Right atrium auricular region (tissue), 2 donors: ENCODE results near the gene SERINC5. TPM values are rescaled to one million over a fixed set of nuclear protein-coding genes. Genes with fewer than 3 reads are reported as not detected.

Source experiments
- DNase-seq: peaks from one replicate; pipeline ENCODE4 v3.0.0-alpha.2; 2019; ENCODE audit warnings: low spot score
- H3K27ac ChIP-seq, 2 donors: fragments of 200-600 bp; sonication (generic); 1 replicate in 1 of 2; 2 replicates in 1 of 2; pipeline ENCODE4 v1.5.1; 2016 to 2019
- H3K27me3 ChIP-seq, 2 donors: fragments of 200-600 bp; sonication (generic); one replicate each; pipeline versions ENCODE4 v1.5.1 to v1.6.0; 2017 to 2019
- H3K36me3 ChIP-seq: fragments of 200-600 bp; sonication (generic); one replicate; pipeline ENCODE4 v1.5.1; 2016
- H3K4me1 ChIP-seq, 2 donors: fragments of 200-600 bp; sonication (generic); one replicate each; pipeline versions ENCODE4 v1.5.1 to v1.6.0; 2017 to 2019
- H3K4me3 ChIP-seq, 2 donors: fragments of 200-600 bp; sonication (generic); 1 replicate in 1 of 2; 2 replicates in 1 of 2; pipeline ENCODE4 v1.5.1; 2017 to 2019; ENCODE audit warnings: mild to moderate bottlenecking in 1 of 2, moderate library complexity in 1 of 2
- H3K9me3 ChIP-seq, 2 donors: fragments of 200-600 bp; sonication (generic); one replicate each; pipeline ENCODE4 v1.5.1; 2019
- total RNA-seq, 2 donors: library from RNA; depleted of rRNA; stranded (reverse); fragments of >200 nt; gene quantifications; one replicate each; pipeline ENCODE4 v1.1.0, GENCODE V29; 2016
- TF ChIP-seq, protein P1 (sequence below), 2 donors: fragments of 200-600 bp; sonication (generic); IDR thresholded peaks; one replicate each; pipeline ENCODE4 v1.5.1; 2019; ENCODE audit warnings: antibody characterized with exemption in 2 of 2

SERINC5 gene
- total RNA-seq, 2 donors from 2014 or later, result 9.2 to 11.0 TPM

- Histone ChIP-seq H3K27me3 (no peaks in the 10 kb centered on the region), H3K4me3 (no peak overlapping the region), H3K36me3 (no peaks in the 10 kb centered on the region), H3K27ac (no peak overlapping the region), H3K4me1 (no peaks in the 10 kb centered on the region), H3K9me3 (no peaks in the 10 kb centered on the region)
- no peak for DNase-seq
- TF ChIP-seq, protein P1, sequence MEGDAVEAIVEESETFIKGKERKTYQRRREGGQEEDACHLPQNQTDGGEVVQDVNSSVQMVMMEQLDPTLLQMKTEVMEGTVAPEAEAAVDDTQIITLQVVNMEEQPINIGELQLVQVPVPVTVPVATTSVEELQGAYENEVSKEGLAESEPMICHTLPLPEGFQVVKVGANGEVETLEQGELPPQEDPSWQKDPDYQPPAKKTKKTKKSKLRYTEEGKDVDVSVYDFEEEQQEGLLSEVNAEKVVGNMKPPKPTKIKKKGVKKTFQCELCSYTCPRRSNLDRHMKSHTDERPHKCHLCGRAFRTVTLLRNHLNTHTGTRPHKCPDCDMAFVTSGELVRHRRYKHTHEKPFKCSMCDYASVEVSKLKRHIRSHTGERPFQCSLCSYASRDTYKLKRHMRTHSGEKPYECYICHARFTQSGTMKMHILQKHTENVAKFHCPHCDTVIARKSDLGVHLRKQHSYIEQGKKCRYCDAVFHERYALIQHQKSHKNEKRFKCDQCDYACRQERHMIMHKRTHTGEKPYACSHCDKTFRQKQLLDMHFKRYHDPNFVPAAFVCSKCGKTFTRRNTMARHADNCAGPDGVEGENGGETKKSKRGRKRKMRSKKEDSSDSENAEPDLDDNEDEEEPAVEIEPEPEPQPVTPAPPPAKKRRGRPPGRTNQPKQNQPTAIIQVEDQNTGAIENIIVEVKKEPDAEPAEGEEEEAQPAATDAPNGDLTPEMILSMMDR (IDR thresholded peaks at IDR 0.05), result peak in 1 of 2 donors; percentile 15
These were observed 129.8 kb downstream of the SERINC5 start for GRCh38 chr5:80125962-80126480.

DNA sequence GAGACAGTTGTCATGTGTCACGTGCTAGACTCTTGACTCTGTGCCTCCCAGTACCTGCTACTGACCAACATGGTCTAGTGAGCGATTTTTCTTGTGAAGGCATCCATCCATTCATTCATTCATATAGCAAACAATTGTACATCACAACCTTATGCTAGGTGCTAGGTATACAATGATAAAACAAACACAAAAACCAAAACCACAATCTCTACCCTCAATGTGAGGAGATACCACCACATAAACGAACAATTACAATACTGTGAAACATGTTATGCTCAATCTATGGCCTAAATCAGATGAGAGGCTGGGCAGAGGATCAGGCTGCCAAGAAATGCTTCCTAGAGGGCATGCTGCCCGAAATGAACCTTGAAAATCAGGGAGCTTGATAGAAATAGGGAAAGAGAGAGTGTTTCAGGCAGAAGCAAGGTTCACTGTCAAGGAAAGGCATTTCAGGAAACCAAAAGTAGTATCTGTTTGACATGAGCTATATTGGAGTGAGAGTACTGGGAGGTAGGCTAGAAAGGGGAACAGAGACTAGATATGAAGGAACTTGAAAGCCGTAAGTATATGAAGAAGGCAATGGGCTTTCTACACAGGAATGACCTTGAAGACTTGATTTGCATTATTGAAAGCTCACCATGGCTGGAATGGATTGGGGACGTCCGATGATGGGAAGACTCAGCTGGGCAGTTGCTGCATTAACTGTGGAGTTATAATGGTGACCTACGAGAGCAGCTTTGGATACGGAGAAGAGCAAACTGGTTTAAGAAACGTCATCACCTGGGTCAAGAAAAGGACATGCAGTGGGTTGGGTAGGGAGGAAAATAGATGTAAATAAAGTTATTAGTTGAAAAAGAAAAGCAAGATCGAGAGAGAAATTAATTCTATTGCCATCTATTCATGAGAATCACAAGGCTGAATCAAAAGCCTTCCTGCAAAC lies 130.6 kb downstream of the SERINC5 start:
- H3K4me3 ChIP-seq, result no peak overlapping the region
- H3K27ac ChIP-seq, result no peak overlapping the region
- no peaks in the 10 kb centered on the region for H3K27me3 ChIP-seq
- H3K9me3 ChIP-seq, result no peaks in the 10 kb centered on the region
- TF ChIP-seq, protein P1 (IDR thresholded peaks at IDR 0.05), result no peak
- DNase-seq, result no peak
- H3K4me1 ChIP-seq, result no peaks in the 10 kb centered on the region
- H3K36me3 ChIP-seq, result no peaks in the 10 kb centered on the region

DNA sequence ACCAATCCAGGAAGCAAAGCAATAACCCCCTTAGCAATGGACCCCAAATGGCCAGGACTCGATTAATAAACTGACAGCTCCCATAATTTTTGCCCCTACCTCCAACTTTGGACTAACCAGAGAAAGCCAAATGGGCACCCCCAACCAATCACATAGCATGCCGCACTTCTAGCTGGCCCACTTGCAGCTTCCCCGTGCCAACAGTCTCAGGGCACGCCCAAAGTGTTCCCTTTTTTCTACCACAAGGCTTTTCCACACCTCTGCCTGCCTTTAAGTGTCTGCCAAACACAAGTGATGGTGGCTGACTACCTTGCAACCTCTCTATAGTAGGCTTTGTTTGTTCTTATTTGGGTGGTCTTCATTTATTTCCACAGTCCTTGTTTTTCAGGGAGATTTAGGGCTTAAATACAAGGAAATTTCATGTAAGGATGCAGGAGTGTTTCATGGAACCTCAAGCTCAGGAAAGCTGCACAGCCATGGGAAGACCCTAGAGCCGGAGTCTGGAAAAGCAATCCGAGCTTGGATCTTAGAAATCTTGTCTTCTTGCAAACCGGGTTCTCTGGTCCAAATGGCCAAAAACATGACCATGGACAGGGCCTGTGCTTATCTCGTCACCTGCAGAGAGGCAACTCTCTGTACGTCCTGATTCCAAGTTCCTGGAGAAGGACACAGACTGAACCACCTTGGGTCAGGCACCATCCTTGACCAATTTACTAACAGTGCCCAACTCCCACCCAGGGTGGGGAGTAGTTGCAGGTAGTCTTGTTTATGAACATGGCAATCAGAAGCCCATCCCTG lies 131.5 kb downstream of the SERINC5 start:
- no peak for DNase-seq
- H3K4me1 ChIP-seq, result no peaks in the 10 kb centered on the region
- H3K36me3 ChIP-seq, result no peaks in the 10 kb centered on the region

DNA sequence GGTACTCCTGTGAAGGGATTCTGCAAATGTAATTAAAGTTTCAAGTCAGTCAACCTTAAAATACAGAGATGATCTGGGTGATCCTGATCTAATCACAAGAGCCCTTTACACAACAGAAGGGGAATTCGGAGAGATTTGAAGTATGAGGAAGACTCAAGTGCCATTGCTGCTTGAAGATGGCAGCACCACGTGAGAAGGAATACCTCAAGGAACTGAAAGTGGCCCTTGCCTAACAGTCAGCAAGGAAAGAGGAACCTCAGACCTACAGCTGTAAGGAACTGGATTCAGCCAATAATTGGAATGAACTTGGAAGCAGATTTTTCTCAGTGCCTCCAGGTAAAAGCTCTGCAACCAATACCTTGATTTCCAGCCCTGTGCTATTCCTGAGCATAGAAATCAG lies 133.3 kb downstream of the SERINC5 start:
- Histone ChIP-seq H3K4me1 (no peaks in the 10 kb centered on the region), H3K27me3 (no peaks in the 10 kb centered on the region), H3K4me3 (no peak overlapping the region), H3K27ac (no peak overlapping the region), H3K9me3 (no peaks in the 10 kb centered on the region), H3K36me3 (no peaks in the 10 kb centered on the region)
- TF ChIP-seq, protein P1 (IDR thresholded peaks at IDR 0.05), result no peak
- DNase-seq, result no peak

More for the DNA sequence above, 131.5 kb downstream of the SERINC5 start:
- no peaks in the 10 kb centered on the region for H3K27me3 ChIP-seq
- H3K9me3 ChIP-seq, result no peaks in the 10 kb centered on the region
- H3K27ac ChIP-seq, result no peak overlapping the region
- H3K4me3 ChIP-seq, result no peak overlapping the region
- TF ChIP-seq, protein P1 (IDR thresholded peaks at IDR 0.05), result no peak

DNA sequence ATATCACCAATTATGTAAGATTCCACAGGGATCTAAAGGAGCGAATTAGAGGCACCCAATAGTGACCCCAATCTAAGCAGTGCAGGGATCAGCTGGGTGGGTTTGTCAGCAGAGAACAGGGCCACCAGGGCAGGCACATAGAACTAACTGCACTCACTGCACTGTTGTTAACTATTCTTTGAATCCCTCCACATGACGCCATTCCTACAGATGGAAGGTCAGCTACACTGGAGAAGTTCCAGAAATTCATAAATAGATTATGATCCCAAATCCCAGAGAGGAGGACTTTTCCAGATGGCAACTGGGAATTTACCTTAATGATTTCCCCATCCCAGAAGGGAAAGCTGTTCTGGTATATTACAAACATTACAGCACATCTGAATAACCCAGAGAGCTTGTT lies 136.5 kb downstream of the SERINC5 start:
- DNase-seq, result no peak
- H3K27ac ChIP-seq, result no peak overlapping the region

More for the DNA sequence above, 136.5 kb downstream of the SERINC5 start:
- H3K9me3 ChIP-seq, result no peaks in the 10 kb centered on the region
- no peaks in the 10 kb centered on the region for H3K36me3 ChIP-seq
- no peak overlapping the region for H3K4me3 ChIP-seq
- TF ChIP-seq, protein P1 (IDR thresholded peaks at IDR 0.05), result no peak
- H3K27me3 ChIP-seq, result no peaks in the 10 kb centered on the region
- H3K4me1 ChIP-seq, result no peaks in the 10 kb centered on the region
